ENCODE data around the gene PRKAR1A.
A peak's percentile ranks its signal among the peaks of the same experiment; 100 is the strongest.
"Not testable (repeated sequence)": the region's sequence is repeated elsewhere in the genome, so short reads cannot be mapped to it uniquely, and the experiment has no call there.

The PRKAR1A gene

DNA sequence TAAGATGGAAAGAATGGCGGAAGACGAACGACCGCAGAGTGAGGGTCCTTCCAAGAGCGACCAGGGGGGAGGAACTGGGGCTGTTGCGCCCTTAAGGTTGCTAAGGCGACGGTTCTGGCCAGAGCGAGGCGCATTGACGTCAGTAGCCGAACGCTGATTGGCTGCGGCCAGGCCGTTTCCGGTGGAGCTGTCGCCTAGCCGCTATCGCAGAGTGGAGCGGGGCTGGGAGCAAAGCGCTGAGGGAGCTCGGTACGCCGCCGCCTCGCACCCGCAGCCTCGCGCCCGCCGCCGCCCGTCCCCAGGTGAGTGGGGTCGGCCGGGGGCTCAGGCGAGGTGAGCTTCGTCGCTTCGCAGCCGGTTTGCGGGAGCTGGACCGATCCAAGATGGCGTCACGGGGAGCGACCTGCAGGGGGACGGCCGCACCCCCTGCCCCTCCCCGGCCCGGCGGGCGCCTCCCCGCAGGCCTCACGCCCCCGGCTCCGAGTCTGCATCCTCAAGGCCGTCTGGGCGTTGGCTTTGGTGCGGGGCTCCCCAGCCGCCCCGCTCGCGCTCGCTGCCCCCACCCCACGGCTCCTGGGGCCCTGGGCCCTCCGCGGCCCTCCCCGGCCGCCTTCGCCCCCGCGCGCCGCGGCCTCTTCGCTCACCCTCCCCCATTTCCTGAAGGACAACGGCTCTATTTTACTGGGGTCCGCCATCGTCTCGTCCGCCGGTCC lies at the start of gene PRKAR1A:
Gene PRKAR1A (plus strand): TSS at position 184 of the 713 bp plus-strand sequence. CDS start 2,970 bp downstream, outside the sequence.
- DNase-seq = peak; percentile 92

DNA sequence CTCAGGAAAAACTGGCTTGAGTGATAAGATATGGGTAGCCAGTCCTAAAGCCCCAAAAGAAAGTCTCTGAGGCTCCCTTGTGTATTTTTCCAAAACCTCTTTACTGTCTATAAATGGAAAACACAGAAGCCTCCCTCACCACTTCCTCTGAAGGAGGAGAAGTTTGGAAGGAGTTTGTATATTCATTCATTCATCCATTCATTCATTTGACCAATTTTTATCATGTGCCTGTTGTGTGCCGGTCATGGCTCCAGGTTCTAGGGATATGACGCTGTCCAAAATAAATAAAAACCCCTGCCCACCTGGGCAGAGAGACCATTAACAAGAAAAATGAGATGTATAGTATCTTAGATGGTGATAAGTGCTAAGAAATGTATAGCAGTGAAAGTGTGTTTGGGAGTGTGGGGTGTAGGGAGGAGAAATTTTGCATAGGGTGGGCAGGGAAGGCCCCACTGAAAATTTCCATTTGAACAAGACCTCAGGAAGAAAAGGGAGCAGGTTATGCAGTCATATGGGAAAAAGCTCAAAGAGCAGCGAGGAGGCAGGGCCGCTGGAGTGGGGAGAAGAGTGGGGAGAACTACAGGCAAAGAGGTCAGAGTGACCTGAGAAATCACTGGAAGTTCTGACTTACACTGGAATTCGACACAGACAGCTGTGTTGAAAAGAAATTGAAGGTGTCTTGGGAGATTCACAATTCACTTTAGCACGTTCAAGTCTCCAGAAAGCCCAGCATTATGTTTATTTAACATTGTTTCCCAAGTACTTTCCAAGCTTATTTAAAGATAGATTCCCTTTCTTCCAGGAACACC lies 48.8 kb upstream of the PRKAR1A start:
- DNase-seq = no peak

DNA sequence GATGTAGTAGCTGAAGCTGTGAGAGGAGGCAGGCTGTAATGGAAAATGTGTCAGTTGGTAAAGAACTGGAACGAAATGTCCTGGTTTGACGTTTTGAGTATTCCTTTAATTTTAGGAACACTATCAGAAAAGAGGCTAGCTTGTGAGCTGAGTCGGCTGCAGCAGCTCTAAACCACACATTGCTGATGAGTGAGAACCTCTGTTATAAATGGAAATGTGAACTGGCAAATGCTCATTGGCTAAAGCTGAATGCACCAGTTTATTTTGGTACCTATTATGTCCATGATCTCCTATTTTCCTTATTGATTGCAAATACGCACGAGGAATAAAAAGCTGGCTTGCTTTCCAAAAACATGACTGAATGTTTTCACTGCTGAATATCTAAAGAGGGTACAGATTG lies 43.9 kb upstream of the PRKAR1A start:
- DNase-seq = no peak

DNA sequence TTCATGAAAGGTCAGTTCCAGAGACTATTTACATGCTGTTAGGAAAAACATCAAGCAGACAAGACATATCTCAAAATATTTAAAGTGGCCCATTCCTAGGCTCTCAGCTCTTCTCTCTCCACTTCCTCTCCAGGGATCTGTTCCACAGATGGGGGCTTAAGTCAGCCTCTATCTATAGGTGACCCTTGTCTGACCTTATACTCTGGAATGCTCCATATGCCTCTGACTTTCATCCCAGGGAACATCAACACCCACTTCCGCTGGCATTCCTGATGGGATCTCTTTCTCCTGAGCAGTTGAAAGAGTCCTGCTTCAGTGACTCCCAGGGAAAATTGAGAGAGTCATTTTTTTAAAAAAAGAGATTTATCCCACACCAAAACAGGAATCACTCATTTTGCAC lies 43.4 kb upstream of the PRKAR1A start:
- DNase-seq = no peak

DNA sequence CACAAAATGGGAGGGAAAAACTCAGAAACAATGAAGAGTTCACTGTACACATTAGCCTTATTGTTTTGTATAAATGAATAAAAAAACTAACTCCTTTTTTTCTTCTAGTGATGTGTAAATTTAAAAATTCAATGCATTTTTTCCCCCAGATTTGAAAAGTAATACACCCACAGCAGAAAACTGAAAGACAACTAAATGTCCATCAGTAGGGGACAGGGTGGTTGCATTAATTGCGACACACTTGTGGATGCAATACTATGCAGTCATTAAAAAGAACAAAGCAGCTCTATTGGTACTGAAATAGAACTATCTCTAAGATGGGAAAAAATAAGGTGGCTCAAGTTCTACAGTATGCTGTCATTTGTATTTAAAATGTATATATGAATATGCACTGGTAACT lies 41.3 kb upstream of the PRKAR1A start:
- DNase-seq = no peak

DNA sequence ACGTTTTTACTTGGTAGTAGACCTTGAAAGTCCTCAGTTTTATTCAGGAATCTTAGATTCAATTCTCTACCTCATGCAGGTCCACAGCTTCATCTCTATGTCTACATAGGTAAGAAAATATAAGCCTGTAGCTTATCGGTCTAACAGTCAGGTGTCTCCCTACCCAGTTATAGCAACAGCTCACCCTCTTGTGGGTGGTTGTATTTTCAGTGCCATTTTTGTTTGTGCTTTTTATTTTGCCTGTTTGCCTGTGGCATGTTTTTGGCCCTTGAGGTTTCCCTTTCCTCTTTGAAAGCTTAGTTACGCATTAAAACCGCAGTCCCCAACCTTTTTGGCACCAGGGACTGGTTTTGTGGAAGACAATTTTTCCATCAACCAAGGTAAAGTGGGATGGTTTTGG lies 31.3 kb upstream of the PRKAR1A start:
- DNase-seq = no peak

DNA sequence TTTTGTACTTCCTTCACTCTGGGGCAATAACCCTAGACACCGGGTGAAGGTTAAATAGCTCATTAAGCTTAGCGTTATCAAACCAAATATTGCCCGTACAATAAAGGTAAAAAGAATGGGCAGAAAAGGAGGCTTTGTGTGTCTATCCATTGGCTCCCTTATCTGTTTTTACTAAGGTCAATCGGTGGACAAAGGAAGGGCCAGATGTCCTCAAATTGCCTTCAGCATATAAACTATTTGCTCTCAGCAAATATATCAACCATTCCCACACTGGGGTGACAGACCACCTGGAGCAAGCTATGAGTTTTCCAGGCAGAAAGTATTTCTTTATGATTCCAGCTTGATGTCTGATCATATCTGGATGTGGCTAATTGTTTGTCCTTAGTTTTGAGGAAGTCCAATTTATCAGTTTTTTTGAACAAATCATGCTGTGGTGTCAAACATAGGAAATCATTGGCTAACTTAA lies 29.6 kb upstream of the PRKAR1A start:
- no peak for DNase-seq

DNA sequence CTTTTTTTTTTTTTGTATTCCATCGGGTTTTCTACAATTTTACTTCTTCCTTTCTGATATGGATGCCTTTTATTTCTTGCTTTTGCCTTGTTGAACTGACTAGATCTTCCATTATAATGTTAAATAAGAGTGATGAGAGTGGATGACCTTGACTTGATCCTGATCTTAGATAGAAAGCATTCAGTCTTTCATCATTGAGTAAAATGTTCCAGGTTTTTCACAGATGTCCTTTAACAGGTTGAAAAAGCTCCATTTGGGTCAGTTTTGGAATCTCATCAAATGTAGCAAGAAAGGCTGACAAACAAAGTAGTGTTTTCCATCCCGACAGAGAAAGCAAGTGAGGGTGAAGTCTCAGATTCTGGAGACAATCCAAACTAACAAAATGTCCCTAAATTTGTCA lies 27.8 kb upstream of the PRKAR1A start:
- DNase-seq = no peak

DNA sequence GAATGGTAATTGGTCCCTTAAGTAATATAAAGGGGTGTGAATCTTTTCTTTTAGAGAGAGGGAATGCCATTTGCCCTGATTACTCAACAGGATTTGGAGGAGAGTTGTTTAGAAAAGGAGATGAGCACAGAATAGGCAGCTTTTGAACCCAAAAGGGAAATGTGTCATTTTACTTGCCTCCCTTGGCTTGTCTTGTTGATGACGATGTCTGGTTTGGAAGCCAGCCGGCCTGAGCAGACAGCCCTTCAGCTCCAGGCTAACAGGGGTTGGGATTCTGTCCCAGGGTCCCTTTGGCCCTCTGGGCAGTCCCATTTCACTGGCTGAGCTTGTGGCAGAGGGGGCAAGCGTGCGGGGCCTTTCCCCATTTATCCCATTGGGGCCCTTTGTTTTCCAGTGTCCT lies 22.3 kb upstream of the PRKAR1A start:
- no peak for DNase-seq

DNA sequence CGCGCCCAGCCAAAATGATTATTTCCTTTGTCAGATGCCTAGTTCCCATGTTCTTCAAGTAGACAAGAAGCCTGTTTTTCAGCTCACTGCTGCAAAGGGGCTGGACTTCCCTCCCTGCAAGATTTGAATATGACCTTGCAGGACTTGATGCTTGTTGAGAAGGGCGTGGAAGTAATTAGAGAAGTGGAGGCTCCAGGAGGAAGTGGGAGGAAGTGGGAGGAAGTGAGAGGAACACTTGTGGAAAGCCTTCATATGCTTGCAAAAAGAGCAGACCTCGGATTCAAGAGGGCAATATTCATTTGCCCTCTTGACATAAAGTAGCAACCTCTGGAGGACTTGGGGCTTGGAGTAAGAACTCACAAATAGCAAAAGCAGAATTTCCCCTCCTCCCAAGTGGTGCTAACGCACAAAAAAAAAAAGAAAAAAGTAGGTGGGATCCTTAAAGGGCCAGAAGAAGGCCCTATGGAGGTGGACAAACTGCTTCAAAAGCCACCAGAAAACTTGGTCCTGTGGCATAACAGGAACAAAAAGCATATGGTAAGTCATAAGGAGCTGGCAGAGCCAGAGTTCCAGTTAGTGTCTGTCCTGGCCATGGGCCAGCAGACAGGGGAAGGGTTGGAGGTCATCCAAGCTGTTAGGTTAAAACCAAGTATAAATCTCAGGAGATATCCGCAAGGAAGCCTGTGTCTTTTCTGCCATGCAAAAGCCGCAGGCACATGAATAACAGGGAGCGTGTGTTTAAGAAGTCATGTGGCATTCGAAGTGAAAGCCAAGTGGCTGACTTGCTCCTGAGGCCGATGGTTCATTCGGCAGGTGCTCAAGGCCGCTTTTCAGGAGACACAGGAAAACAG lies 20.6 kb upstream of the PRKAR1A start:
- DNase-seq = no peak

DNA sequence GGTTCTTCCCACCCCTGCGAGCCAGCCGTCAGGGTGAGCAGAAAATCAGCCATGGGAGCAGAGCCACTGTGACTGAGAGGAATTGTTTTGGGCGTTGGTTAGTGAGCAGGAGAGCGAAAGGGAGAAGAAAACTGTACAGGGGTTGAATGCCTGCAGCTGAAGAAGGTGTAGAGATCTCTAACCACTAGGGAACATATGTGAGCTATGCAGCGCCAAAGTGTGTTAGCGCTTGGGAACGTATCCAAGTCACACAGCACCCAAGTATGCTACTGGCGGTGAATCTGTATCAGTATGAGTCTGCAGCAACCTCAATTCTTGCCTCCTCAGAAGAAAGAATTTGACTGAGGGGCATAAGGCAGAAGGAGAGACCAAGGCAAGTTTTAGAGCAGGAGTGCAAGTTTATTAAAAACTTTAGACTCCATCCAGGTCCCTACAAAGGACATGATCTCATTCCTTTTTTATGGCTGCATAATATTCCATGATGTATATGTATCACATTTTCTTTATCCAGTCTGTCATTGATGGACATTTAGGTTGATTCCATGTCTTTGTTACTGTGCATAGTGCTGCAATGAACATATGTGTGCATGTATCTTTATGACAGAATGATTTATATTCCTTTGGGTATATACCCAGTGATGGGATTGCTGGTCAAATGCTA lies 19.7 kb upstream of the PRKAR1A start:
- not testable (repeated sequence) for DNase-seq

DNA sequence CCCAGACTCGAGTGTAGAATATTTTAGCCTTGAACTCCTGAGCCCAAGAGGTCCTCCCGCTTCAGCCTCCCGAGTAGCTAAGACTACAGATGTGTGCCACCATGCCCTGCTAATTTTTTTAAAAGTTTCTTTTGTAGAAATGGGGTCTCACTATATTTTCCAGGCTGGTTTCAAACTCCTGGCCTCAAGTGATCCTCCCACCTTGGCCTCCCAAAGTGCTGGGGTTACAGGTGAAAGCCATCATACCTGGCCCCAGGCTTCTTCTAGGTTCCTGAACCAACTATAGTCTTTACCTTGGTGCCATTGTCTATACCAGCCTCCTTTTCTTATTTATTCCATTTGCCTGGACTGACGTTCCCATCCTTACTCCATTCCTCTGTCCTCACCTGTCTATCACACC lies 17.1 kb upstream of the PRKAR1A start:
- DNase-seq = no peak

DNA sequence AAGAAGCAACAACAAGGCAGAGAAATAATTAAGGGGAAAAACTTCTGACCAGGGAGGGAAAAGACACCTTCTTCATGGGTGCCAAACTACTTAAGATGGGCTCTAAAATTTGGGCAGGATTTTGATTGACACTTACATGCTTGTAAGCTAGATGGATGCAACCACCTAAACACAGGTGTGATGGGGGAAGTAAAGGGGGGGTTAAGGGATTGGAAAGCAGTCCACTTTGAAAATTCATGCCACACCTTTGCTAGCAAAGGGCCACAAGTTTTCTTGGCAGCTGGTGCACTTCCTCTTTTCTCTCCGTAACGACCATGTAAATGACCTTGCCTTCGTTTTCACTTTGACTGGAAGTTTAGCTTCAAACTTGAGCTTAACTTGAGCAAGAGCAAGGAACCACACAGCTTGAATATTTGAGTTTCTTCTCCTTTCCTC lies 14.3 kb upstream of the PRKAR1A start:
- DNase-seq = no peak

DNA sequence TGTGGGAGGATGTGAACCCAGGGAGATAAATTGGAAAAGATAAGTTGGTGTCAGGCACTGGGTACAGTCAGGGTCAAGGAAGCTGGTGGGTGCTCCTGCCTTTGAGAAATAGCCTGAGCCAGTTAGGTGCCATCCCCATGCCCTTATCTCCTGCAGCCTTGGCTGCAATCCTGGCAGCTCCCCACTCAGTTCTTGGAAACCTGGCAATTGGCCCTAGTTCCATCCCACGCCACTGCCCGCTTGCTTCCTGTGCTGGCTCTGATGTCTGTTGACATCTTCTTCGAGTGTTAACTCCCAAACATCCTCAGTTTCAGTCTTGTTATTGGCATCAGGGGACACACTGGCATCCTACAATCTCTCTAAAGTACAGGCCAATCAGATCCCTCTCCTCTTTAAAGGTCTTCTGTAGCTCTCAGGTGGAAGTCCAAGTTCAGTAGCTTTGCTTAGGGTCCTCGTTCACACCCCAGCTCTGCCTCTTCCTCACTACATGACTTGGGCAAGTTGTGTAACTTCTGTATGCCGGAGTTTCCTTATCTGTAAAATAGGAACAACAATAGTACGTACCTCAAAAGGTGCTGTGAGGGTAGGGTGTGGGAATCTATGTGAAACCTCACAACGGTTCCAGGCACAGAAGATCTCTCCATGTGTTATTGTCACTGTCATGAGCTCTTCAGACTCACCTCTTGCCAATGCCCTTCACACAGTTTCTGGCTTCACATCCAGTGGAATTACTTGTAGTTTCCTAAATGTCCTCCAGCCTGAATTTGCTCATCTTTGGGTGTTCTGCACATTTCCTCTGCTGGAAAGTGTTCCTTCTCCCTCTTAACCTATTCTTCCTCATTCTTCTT lies 13.5 kb upstream of the PRKAR1A start:
- DNase-seq = no peak

DNA sequence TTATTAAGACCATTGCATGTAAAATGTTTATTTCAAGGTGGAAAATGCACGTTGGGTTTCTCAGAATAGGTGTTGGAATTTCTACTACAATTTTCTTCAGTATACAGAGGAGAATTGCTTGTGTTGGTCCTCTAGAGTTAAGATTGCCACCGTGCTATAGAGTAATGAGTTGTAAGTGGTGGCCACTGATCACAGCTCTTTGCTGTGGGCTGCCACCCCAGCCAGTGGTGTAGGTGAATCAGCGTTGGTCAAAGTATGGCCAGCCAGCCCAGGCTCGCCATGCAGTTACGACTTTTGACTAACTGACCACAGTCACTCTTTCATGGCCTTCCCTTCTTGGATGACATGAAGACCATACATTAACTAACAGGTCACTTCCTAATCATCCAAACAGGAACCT lies 12.6 kb upstream of the PRKAR1A start:
- DNase-seq = no peak

DNA sequence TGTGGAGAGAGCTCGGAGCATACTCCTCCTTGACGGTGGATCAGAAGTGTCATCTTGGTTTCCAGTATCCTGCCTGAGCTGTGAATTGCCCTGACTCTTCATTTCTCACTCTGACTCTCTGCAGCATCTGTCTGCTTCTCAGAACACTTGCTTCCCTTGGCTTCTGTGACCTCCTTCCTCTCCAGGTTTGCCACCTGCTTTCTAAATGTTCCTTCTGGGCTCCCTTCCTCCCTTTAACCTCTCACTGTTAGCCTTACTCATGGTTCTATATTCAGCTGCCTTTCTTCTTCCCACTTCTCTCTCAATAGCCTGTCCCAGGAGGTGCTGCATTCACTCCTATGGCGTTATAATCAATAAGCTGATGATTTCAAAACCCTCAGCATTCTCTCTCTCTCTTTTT lies 11.2 kb upstream of the PRKAR1A start:
- DNase-seq = no peak

DNA sequence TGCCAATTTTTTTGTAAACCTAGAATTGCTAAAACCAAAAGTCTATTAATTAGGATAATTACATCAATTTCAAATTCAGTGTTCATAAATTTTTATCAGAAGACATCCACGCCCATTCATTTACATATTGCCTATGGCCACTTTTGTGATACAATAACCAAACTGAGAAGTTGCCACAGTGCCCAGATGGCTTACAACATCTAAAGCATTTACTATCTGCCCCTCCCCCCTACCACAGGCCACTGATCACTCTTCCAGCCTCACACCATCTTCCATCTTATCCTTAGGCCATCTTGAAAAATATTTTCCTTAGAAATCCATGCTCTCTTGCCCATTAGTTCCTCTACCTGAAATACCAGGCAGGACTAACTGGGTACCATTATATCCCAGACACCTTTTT lies 6.3 kb upstream of the PRKAR1A start:
- no peak for DNase-seq

DNA sequence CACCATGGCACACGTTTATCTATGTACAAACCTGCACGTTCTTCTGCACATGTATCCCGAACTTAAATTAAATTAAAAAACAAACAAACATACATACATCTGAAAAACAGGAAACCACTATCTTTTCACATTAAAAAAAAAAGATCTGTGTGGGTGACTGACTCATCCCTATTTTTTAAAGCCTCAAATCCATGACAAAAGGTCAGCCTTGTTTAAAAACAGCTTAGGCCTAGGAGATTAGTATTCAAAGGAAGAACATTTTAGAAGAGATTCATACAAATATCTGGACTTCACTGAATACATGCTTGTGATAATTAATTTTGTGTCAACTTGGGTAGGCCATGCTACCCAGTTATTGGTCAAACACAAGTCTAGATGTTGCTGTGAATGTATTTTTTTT lies 4.7 kb upstream of the PRKAR1A start:
- DNase-seq = no peak

DNA sequence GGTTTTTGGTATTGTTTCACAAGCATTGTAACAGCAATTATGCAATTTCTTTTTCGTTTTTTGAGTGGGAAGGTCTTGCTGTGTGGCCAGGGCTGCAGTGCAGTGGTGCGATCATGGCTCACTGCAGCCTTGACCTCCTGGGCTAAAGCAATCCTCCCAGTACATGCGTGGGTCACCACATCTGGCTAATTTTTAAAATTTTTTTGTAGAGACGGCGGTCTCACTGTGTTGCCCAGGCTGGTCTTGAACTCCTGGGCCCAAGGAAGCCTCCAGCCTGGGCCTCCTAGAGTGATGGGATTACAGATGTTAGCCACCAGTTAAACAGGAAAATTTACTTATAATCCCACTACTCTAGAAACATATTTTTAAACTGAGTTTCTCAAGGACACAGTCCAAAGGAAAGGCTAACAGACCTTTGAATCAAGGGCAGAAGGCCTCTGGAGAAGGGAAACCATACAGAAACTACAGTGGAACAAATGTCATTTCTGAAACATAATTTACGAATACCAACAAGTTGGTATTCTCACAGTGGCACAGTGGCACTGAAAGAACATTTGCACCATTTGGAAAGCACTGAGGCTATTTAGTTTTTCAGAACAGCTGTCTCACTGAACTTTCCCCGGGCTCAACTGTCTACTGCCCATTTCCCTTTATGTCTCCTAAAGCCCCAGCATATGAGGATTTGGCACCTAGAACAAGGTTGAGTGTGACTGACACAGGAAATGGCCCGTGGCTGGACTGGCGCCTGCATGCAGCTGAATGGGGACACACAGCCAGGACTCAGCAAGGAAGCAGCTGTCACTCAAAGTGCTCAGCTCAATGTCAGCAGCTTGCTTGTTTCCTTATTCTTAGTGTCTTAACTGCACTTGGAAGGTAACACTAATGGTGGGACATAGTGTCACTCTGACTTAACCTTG lies 2.8 kb upstream of the PRKAR1A start:
- no peak for DNase-seq

DNA sequence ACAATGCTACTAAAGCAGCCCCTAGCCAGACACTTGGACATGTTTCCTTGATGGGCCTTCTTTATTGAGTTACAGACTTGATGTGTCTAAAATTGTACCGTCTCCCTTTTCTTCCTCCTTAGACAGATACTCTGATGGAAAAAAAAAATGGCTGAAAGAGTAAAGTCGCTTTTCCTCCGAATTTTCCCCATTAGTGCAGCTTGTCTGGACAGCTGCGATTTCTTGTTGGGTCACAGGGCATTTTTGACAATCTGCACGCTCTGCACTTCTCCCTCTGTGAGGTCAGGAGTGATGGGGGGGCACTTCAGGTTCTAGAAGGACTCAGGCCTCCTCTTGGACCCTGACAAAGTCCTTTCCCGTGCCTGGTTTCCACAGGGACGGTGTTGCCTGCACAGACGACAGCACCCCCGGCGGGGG lies 968 bp upstream of the PRKAR1A start:
- no peak for DNase-seq

Data from activated CD8-positive, alpha-beta memory T cell treated with anti-CD3 and anti-CD28 coated beads, Interleukin-2, amount 50 U/mL, for 4 hours (primary cell).